Thyroid gland (tissue), 4 donors: ENCODE results near the gene COL11A2. TPM values are rescaled to one million over a fixed set of nuclear protein-coding genes. Genes with fewer than 3 reads are reported as not detected.

Source experiments
- DNase-seq, 2 donors: peaks; one replicate each; pipeline ENCODE4 v3.0.0-alpha.2; 2019
- H3K27ac ChIP-seq, 3 donors: fragments of 200-600 bp; sonication (generic); 1 replicate in 2 of 3; 2 replicates in 1 of 3; pipeline ENCODE4 v1.5.1; 2016 to 2019; ENCODE audit warnings: mild to moderate bottlenecking in 1 of 3, moderate library complexity in 1 of 3
- H3K27me3 ChIP-seq: fragments of 200-600 bp; sonication (generic); one replicate; pipeline ENCODE4 v1.5.1; 2019
- H3K36me3 ChIP-seq, 2 donors: fragments of 200-600 bp; sonication (generic); one replicate each; pipeline ENCODE4 v1.5.1; 2016 to 2019
- H3K4me1 ChIP-seq, 2 donors: fragments of 200-600 bp; sonication (generic); one replicate each; pipeline ENCODE4 v1.5.1; 2017 to 2019
- H3K4me3 ChIP-seq, 3 donors: fragments of 200-600 bp; sonication (generic); replicated peaks in 1 of 3; 1 replicate in 2 of 3; 2 replicates in 1 of 3; pipeline ENCODE4 v1.5.1; 2016; ENCODE audit warnings: mild to moderate bottlenecking in 1 of 3
- H3K9me3 ChIP-seq: fragments of 200-600 bp; sonication (generic); one replicate; pipeline ENCODE4 v1.5.1; 2017
- CTCF ChIP-seq, 6 experiments: fragments of 200-600 bp in 3 of 6; fragments of 450-650 bp in 3 of 6; sonication (generic) in 3 of 6; IDR thresholded peaks; one replicate each; pipeline ENCODE4 v1.5.1; 2016 to 2019; ENCODE audit warnings: antibody characterized with exemption in 6 of 6, mild to moderate bottlenecking in 2 of 6, inconsistent platforms in 1 of 6, moderate library complexity in 1 of 6
- POLR2A ChIP-seq, 2 donors: fragments of 450-650 bp; IDR thresholded peaks; one replicate each; pipeline ENCODE4 v1.6.1; 2017; ENCODE audit warnings: antibody characterized with exemption in 2 of 2, mild to moderate bottlenecking in 2 of 2, moderate library complexity in 1 of 2
- WGBS, 2 donors: methylation state at CpG; one replicate each; pipeline ENCODE4 v1.1.5; 2017; 5-methylcytosine and 5-hydroxymethylcytosine counted together
- intact Hi-C: fragments of 100-400 bp; cut with DNase I; formaldehyde crosslinking; loops from one replicate; pipeline ENCODE4 v1.15.1; 2023
- total RNA-seq, 4 donors: library from RNA; depleted of rRNA; stranded (reverse); fragments of >200 nt; gene quantifications; one replicate each; pipeline ENCODE4 v1.2.3, GENCODE V29; 2016

Gene COL11A2
- total RNA-seq, 4 donors from 2014 or later, result 0.68 to 2.8 (median 2.0) TPM

GRCh38 chr6:33160728-33161344 lies 31.4 kb downstream of the COL11A2 start:
- H3K27me3 ChIP-seq, result no peaks in the 10 kb centered on the region
- H3K4me3 ChIP-seq, result no peak overlapping the region
- 37 to 50% methylated on average over 13 of the region's 13 CpGs for WGBS, 2 donors
- intact Hi-C loops, result loop anchor here (5.0 kb wide), 2 partner anchors 36 to 86 kb away; no protein-coding TSS in a partner anchor
- peak; percentile 7 to 17 for DNase-seq
- H3K27ac ChIP-seq, result peak overlapping the region in 1 of 3 donors; percentile 10
- H3K36me3 ChIP-seq, result no peaks in the 10 kb centered on the region
- peaks cover 0 to 17% of the 10 kb centered on the region in 2 donors for H3K4me1 ChIP-seq
- H3K9me3 ChIP-seq, result no peaks in the 10 kb centered on the region
- TF ChIP-seq POLR2A (IDR thresholded peaks at IDR 0.05) (no peak), CTCF (IDR thresholded peaks at IDR 0.05) (no peak)

- 73 to 79% methylated on average over 11 of the region's 11 CpGs for WGBS, 2 donors
- no peak for DNase-seq
- intact Hi-C loops, result loop anchor here (5.0 kb wide), 2 partner anchors 37 to 87 kb away; no protein-coding TSS in a partner anchor
- no peak overlapping the region for H3K27ac ChIP-seq
- no peaks in the 10 kb centered on the region for H3K36me3 ChIP-seq
- TF ChIP-seq CTCF (IDR thresholded peaks at IDR 0.05) (no peak), POLR2A (IDR thresholded peaks at IDR 0.05) (no peak)
- H3K4me1 ChIP-seq, result peaks cover 0 to 17% of the 10 kb centered on the region in 2 donors
- no peaks in the 10 kb centered on the region for H3K27me3 ChIP-seq
- no peaks in the 10 kb centered on the region for H3K9me3 ChIP-seq
- no peak overlapping the region for H3K4me3 ChIP-seq
Observed at GRCh38 chr6:33160096-33160495, 32.2 kb downstream of the COL11A2 start.

- no peak overlapping the region for H3K4me3 ChIP-seq
- TF ChIP-seq CTCF (IDR thresholded peaks at IDR 0.05), result no peak
- no peak for TF ChIP-seq POLR2A (IDR thresholded peaks at IDR 0.05)
- WGBS, 2 donors, result 84 to 94% methylated on average over 2 of the region's 2 CpGs
- intact Hi-C loops, result no loop called here
- no peak for DNase-seq
- no peaks in the 10 kb centered on the region for H3K9me3 ChIP-seq
- no peaks in the 10 kb centered on the region for H3K27me3 ChIP-seq
- no peaks in the 10 kb centered on the region for H3K36me3 ChIP-seq
- peaks cover 0 to 14% of the 10 kb centered on the region in 2 donors for H3K4me1 ChIP-seq
- no peak overlapping the region for H3K27ac ChIP-seq
Observed at GRCh38 chr6:33156964-33157363, 35.3 kb downstream of the COL11A2 start.

- Histone ChIP-seq H3K9me3 (no peaks in the 10 kb centered on the region), H3K4me3 (no peak overlapping the region), H3K27ac (no peak overlapping the region), H3K36me3 (no peaks in the 10 kb centered on the region), H3K27me3 (no peaks in the 10 kb centered on the region), H3K4me1 (peaks cover 0 to 10% of the 10 kb centered on the region in 2 donors)
- no peak for DNase-seq
- no peak for TF ChIP-seq CTCF (IDR thresholded peaks at IDR 0.05)
- no peak for TF ChIP-seq POLR2A (IDR thresholded peaks at IDR 0.05)
- 88 to 90% methylated on average over 6 of the region's 6 CpGs for WGBS, 2 donors
- intact Hi-C loops, result no loop called here
Observed at GRCh38 chr6:33156561-33156960, 35.7 kb downstream of the COL11A2 start.

- TF ChIP-seq CTCF (IDR thresholded peaks at IDR 0.05) (no peak), POLR2A (IDR thresholded peaks at IDR 0.05) (no peak)
- no peak overlapping the region for H3K4me3 ChIP-seq
- H3K9me3 ChIP-seq, result no peaks in the 10 kb centered on the region
- intact Hi-C loops, result no loop called here
- WGBS, 2 donors, result 64 to 71% methylated on average over 4 of the region's 4 CpGs
- no peak overlapping the region for H3K27ac ChIP-seq
- no peaks in the 10 kb centered on the region for H3K4me1 ChIP-seq
- DNase-seq, result no peak
- no peaks in the 10 kb centered on the region for H3K36me3 ChIP-seq
- H3K27me3 ChIP-seq, result no peaks in the 10 kb centered on the region
Observed at GRCh38 chr6:33154349-33154748, 37.9 kb downstream of the COL11A2 start.
